AG04450 (cell line): Measurements from ENCODE around the gene DRAP1. TPM values are rescaled to one million over a fixed set of nuclear protein-coding genes. Genes with fewer than 3 reads are reported as not detected.
A peak's percentile ranks its signal among the peaks of the same experiment; 100 is the strongest.

Source experiments
- CTCF ChIA-PET: fragments of 300-600, 350-600 bp; formaldehyde crosslinking; extraction: SDS; loops from one replicate; lab custom pipeline; 2022; ENCODE audit warnings: antibody characterized with exemption, inconsistent platforms; lab: Charles Lee
- POLR2A ChIA-PET: fragments of 350-600 bp; formaldehyde crosslinking; extraction: SDS; loops from one replicate; lab custom pipeline; 2021; ENCODE audit warnings: antibody characterized with exemption, inconsistent platforms; lab: Yijun Ruan, JAX
- DNase-seq: peaks from one replicate; pipeline ENCODE4 v3.0.0-alpha.2; 2011; ENCODE audit warnings: low read depth, low spot score
- H3K27ac ChIP-seq: one replicate; pipeline ENCODE4 v1.5.1; 2012; ENCODE audit warnings: low read depth, low read length, control low read depth
- H3K27me3 ChIP-seq: one replicate; pipeline ENCODE4 v1.6.0; 2012; ENCODE audit warnings: low read length; ENCODE audit not compliant: control insufficient read depth, insufficient read depth
- H3K4me3 ChIP-seq: 2 replicates; pipeline ENCODE4 v1.5.1; 2011; ENCODE audit warnings: mild to moderate bottlenecking, low read depth, low read length, control low read depth
- H3K9me3 ChIP-seq: 2 replicates; pipeline ENCODE4 v1.5.1; 2012; ENCODE audit warnings: low read length; ENCODE audit not compliant: control insufficient read depth, insufficient read depth
- CTCF ChIP-seq: IDR thresholded peaks from 2 replicates; pipeline ENCODE4 v1.5.1; 2011; ENCODE audit warnings: low read depth, low read length, control low read depth, inconsistent platforms
- polyA plus RNA-seq: library from polyadenylated mRNA; depleted of rRNA; stranded (reverse); fragments of >200 nt; gene quantifications from 2 replicates; pipeline ENCODE4 v1.2.3, GENCODE V29; 2011

Gene DRAP1
- polyA plus RNA-seq, 1 experiment = 130 TPM

- Histone ChIP-seq H3K9me3 (peaks cover 11% of the 10 kb centered on the region; the same call in 1 of the 2 replicates), H3K27me3 (no peaks in the 10 kb centered on the region), H3K27ac (peak overlapping the region; percentile 99), H3K4me3 (peak overlapping the region; percentile 94)
- CTCF ChIA-PET = interaction anchor here (1.1 to 1.3 kb wide), 2 partner anchors 28 to 33 kb away, joined by 4 to 7 read pairs; partner anchors contain the start of gene FIBP
- no peak for TF ChIP-seq CTCF
- no peak for DNase-seq
- POLR2A ChIA-PET = interaction anchor here (0.6 to 4.9 kb wide), 2 partner anchors 26 to 43 kb away, joined by 8 to 124 read pairs; partner anchors contain the start of genes CCDC85B and FIBP
These were observed 2.2 kb upstream of the DRAP1 start for GRCh38 chr11:65917077-65917433.

DNA sequence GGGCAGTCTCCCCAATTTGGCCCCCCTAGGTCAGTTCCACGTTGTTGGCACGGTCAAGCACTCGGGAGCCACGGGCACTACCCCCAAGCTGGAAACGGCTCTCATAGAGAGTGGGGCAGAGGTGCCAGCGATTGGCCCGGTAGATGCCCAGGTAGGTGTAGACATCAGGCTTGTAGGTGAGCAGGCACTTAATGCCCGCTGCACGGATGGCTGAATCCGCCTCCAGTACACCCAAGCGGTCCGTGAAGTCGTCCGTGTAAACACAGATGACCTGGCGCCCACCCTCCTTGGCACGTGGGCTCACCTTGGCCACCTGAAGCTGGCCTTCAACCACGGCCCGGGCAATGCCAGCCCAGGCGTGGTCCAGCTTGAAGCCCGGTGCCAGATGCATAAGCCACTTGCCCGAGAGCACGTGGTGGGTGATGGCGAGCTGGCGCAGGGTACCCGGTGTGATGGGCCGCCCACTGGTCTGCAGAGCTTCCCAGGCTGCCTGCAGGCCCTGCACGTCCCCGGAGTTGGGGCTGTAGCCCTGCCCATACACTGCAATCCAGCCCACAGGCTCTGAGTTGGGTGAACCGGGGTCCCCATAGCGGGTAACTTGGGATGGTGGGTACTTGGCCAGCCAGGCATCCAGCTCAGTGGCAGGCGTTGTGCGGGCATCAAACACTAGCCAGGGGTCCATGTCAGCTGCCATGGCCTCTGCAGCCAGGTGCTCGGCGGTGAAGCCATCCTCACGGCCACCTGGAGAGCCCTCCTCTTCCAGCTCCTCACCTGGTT lies 1.6 kb upstream of the DRAP1 start:
- peaks cover 11% of the 10 kb centered on the region; the same call in 1 of the 2 replicates for H3K9me3 ChIP-seq
- no peak for TF ChIP-seq CTCF
- POLR2A ChIA-PET = interaction anchor here (1.0 to 4.9 kb wide), 4 partner anchors 17 to 27 kb away, joined by 4 to 124 read pairs (median 6); partner anchors contain the start of genes CCDC85B, FIBP and FOSL1
- peak overlapping the region; percentile 99 for H3K27ac ChIP-seq
- H3K27me3 ChIP-seq = no peaks in the 10 kb centered on the region
- peak overlapping the region; percentile 94 for H3K4me3 ChIP-seq
- DNase-seq = no peak
- CTCF ChIA-PET = interaction anchor here (1.1 to 1.3 kb wide), 2 partner anchors 29 to 33 kb away, joined by 4 to 7 read pairs; partner anchors contain the start of gene FIBP

DNA sequence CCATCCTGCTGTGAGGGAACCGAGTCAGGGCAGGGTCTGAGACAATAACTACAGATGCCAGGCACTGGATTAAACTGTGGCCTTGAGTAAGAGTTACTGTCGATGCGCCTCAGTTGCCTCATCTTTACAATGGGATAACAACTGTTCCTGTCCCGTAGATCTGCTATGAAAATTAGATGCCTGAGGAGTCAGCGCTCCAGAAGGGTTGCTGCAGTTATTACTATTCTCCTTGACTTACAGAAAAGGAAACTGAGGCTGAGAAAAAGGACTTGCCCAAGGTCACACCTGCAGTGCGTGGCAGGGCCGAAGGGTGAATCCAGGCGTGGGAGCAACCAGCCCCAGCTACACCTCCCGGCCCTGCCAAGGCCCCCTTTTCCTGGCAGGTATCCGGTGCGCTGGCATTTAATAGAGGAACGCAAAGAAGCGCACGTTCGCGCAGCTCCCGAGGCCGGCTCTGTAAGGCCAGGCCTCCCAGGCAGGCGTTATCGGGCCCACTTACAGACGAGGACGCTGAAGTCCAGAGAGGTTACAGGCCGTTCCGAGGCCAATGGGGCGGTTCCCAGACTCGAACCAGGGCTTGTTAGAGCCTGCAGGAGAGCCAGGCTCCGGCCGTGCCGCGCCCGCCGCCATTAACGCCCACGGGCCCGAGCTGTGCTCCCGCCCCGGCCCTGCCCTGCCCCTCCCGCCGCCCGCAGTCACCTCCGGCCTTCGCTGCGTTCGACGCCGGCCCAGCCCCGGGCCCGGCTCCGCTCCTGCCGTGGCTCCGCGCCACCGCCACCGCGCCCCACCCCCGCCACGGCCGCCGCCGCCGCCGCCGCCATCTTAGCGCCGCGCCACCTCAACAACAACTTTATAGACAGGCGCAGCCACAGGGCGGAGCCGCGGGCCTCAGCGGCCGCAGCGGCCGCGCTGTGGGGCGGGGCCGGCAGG lies 750 bp upstream of the DRAP1 start, which contains the start of gene C11orf68:
Gene C11orf68 (minus strand): TSS at position 852 of the 930 bp plus-strand sequence. CDS start 31 bp downstream, at position 821.
- CTCF ChIA-PET = interaction anchor here (1.1 kb wide), 1 partner anchor 30 kb away, joined by 7 read pairs; the partner anchor contains the start of gene FIBP

More for the DNA sequence above, 750 bp upstream of the DRAP1 start, which contains the start of gene C11orf68:
- Histone ChIP-seq H3K27ac (peak within 1 kb of the TSS; percentile 93), H3K27me3 (no peaks in the 10 kb centered on the region), H3K4me3 (peak within 1 kb of the TSS; percentile 94), H3K9me3 (peaks cover 11% of the 10 kb centered on the region; the same call in 1 of the 2 replicates)
- DNase-seq = no peak
- no peak for TF ChIP-seq CTCF
- POLR2A ChIA-PET = interaction anchor here (1.0 to 4.9 kb wide), 4 partner anchors 18 to 28 kb away, joined by 4 to 124 read pairs (median 6); partner anchors contain the start of genes CCDC85B, FIBP and FOSL1
